Endothelial cell of umbilical vein (primary cell): ENCODE results near the gene CCNE1.

Experiments used
- EZH2 ChIP-seq: IDR thresholded peaks from 2 replicates; pipeline ENCODE4 v1.6.1; 2012; ENCODE audit warnings: borderline replicate concordance, low read depth, mild to moderate bottlenecking, moderate library complexity, low read length, inconsistent platforms; ENCODE audit not compliant: severe bottlenecking
- MAX ChIP-seq: IDR thresholded peaks from 2 replicates; pipeline ENCODE4 v1.6.1; 2011; ENCODE audit not compliant: insufficient read depth, insufficient read length
- POLR2A ChIP-seq: IDR thresholded peaks from 2 replicates; pipeline ENCODE4 v1.6.1; 2012; ENCODE audit warnings: low read depth, mild to moderate bottlenecking, control low read depth, low read length
- POLR2AphosphoS5 ChIP-seq: IDR thresholded peaks from 2 replicates; pipeline ENCODE4 v1.6.1; 2012; ENCODE audit warnings: low read depth, mild to moderate bottlenecking, control low read depth, low read length, moderate library complexity; ENCODE audit not compliant: insufficient read depth
- TF ChIP-seq, protein P1 (sequence below), 2 donors: IDR thresholded peaks; 1 replicate in 1 of 2; 2 replicates in 1 of 2; pipeline ENCODE4 v1.5.1; 2011; ENCODE audit warnings: low read length in 2 of 2, mild to moderate bottlenecking in 2 of 2, moderate library complexity in 2 of 2, control low read depth in 1 of 2, inconsistent platforms in 1 of 2, low read depth in 1 of 2; ENCODE audit not compliant: insufficient read depth in 1 of 2; ENCODE audit errors: extremely low read depth in 1 of 2

GRCh38 chr19:29834991-29835846 lies 23.4 kb downstream of the CCNE1 start:
- TF ChIP-seq MAX (no peak), POLR2A (no peak), POLR2AphosphoS5 (no peak), EZH2 (no peak)
- TF ChIP-seq, protein P1, sequence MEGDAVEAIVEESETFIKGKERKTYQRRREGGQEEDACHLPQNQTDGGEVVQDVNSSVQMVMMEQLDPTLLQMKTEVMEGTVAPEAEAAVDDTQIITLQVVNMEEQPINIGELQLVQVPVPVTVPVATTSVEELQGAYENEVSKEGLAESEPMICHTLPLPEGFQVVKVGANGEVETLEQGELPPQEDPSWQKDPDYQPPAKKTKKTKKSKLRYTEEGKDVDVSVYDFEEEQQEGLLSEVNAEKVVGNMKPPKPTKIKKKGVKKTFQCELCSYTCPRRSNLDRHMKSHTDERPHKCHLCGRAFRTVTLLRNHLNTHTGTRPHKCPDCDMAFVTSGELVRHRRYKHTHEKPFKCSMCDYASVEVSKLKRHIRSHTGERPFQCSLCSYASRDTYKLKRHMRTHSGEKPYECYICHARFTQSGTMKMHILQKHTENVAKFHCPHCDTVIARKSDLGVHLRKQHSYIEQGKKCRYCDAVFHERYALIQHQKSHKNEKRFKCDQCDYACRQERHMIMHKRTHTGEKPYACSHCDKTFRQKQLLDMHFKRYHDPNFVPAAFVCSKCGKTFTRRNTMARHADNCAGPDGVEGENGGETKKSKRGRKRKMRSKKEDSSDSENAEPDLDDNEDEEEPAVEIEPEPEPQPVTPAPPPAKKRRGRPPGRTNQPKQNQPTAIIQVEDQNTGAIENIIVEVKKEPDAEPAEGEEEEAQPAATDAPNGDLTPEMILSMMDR (IDR thresholded peaks at IDR 0.05; ENCODE audit: extremely low read depth in 1 of 2, insufficient read depth in 1 of 2, low read depth in 1 of 2, low read length in 2 of 2), result no peak
